GM12878 (cell line): ENCODE measurements around the gene DMKN. TPM values are rescaled to one million over a fixed set of nuclear protein-coding genes. Genes with fewer than 3 reads are reported as not detected.

ENCODE experiments used
- BCL3 ChIP-seq: IDR thresholded peaks from 2 replicates; pipeline ENCODE4 v1.6.1; 2011; ENCODE audit warnings: borderline replicate concordance, low read depth, mild to moderate bottlenecking, moderate library complexity, low read length; ENCODE audit not compliant: insufficient read depth, poor library complexity, severe bottlenecking
- CREB1 ChIP-seq: IDR thresholded peaks from 2 replicates; pipeline ENCODE4 v1.6.1; 2012; ENCODE audit warnings: low read depth, mild to moderate bottlenecking, inconsistent platforms
- CUX1 ChIP-seq: IDR thresholded peaks from 2 replicates; pipeline ENCODE4 v1.6.1; 2012; ENCODE audit warnings: improper control_type of control experiment, low read depth, low read length; ENCODE audit not compliant: insufficient replicate concordance
- EGR1 ChIP-seq, 2 experiments: IDR thresholded peaks; 1 replicate in 1 of 2; 2 replicates in 1 of 2; pipeline ENCODE4 v1.6.1; 2011 to 2012; ENCODE audit warnings: low read depth in 2 of 2, low read length in 2 of 2, borderline replicate concordance in 1 of 2, mild to moderate bottlenecking in 1 of 2, moderate library complexity in 1 of 2
- FOXK2 ChIP-seq: fragments of 450-650 bp; IDR thresholded peaks from 2 replicates; pipeline ENCODE4 v1.6.1; 2017; ENCODE audit warnings: mild to moderate bottlenecking, moderate library complexity
- GATAD2B ChIP-seq: fragments of 450-650 bp; conservative IDR thresholded peaks from 2 replicates; pipeline ENCODE4 v1.6.1; 2017; ENCODE audit warnings: low read depth, mild to moderate bottlenecking, moderate library complexity
- HDGF ChIP-seq: fragments of 450-650 bp; IDR thresholded peaks from 2 replicates; pipeline ENCODE4 v1.6.1; 2016; ENCODE audit warnings: antibody characterized with exemption
- MAX ChIP-seq: IDR thresholded peaks from 2 replicates; pipeline ENCODE4 v1.6.1; 2012; ENCODE audit warnings: low read depth, low read length, improper control_type of control experiment
- STAT3 ChIP-seq: IDR thresholded peaks from 2 replicates; pipeline ENCODE4 v1.6.1; 2011; ENCODE audit warnings: low read depth, low read length, improper control_type of control experiment
- ZBTB40 ChIP-seq: fragments of 450-650 bp; IDR thresholded peaks from 2 replicates; pipeline ENCODE4 v1.6.1; 2016; ENCODE audit warnings: mild to moderate bottlenecking, moderate library complexity, borderline replicate concordance
- ZNF207 ChIP-seq: fragments of 450-650 bp; IDR thresholded peaks from 2 replicates; pipeline ENCODE4 v1.6.1; 2014; ENCODE audit warnings: antibody characterized with exemption, mild to moderate bottlenecking, borderline replicate concordance
- polyA plus RNA-seq, 11 experiments: library from polyadenylated mRNA; depleted of rRNA in 4 of 11; unstranded in 6 of 11; stranded (reverse) in 5 of 11; fragments of >200 nt; fragmentation: Nextera tagmentation in 4 of 11; fragmentation: Illumina TruSeq in 1 of 11; extraction: Ambion mirVana in 4 of 11; extraction: Trizol in 1 of 11; gene quantifications; 1 replicate in 1 of 11; 2 replicates in 10 of 11; pipeline versions ENCODE4 v1.2.1 to v1.2.3, GENCODE V29; 2011 to 2016; ENCODE audit warnings: inconsistent platforms in 2 of 11, missing spikeins in 2 of 11, low read depth in 1 of 11
- total RNA-seq, 4 experiments: library from RNA; depleted of rRNA in 3 of 4; stranded (reverse); fragments of >200 nt in 3 of 4; fragmentation: Illumina TruSeq in 1 of 4; extraction: Trizol in 1 of 4; gene quantifications; 2 replicates each; pipeline versions ENCODE4 v1.2.1 to v1.2.3, GENCODE V29; 2013 to 2021

Gene DMKN
- total and polyA plus RNA-seq, 10 of the 15 experiments (the other 5 are each of a cell fraction or from before 2014, with no cell fraction given): 36.4 to 114 (median 58.6) TPM

DNA sequence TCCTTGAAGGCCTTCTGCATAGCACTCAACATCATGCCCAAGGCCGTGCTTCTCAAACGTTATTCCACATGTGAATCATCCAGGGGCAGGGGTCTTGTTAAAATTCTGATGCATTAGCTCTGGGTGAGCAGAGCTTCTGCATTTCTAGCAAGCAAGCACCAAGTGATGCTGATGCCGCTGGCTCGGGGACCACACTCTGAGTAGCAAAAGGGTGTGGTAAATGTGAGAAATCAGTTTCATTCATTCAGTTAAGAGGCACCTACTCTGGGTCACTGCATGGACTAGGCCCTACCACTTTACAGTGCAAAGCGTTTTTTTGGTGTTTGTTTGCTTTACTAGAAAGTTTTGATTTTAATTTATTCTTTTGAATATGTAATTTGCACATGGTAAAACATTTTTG, 30.4 kb downstream of the DMKN start (continued):
- TF ChIP-seq MAX: no peak
- TF ChIP-seq EGR1 (IDR thresholded peaks at IDR 0.05; ENCODE audit: borderline replicate concordance in 1 of 2, low read depth in 2 of 2, low read length in 2 of 2): no peak
- no peak for TF ChIP-seq HDGF
- TF ChIP-seq FOXK2: no peak
- TF ChIP-seq CUX1: no peak
- TF ChIP-seq ZNF207: no peak
- no peak for TF ChIP-seq ZBTB40
- TF ChIP-seq CREB1: no peak
- no peak for TF ChIP-seq STAT3
- TF ChIP-seq GATAD2B: no peak
- no peak for TF ChIP-seq BCL3
